H9 (cell line): ENCODE results near the gene RNASE8. TPM values are rescaled to one million over a fixed set of nuclear protein-coding genes. Genes with fewer than 3 reads are reported as not detected.

Experiments used
- DNase-seq: peaks from one replicate; pipeline ENCODE4 v3.0.0-alpha.2; 2017
- H2AFZ ChIP-seq: one replicate; pipeline ENCODE4 v1.6.1; 2013; ENCODE audit warnings: mild to moderate bottlenecking, low read length, control low read depth, moderate library complexity
- H2AK5ac ChIP-seq: 2 replicates; pipeline ENCODE4 v1.6.1; 2013; ENCODE audit warnings: low read length, control low read depth, mixed read lengths; ENCODE audit not compliant: insufficient read length
- H2BK120ac ChIP-seq: one replicate; pipeline ENCODE4 v1.6.1; 2013; ENCODE audit warnings: low read depth, mild to moderate bottlenecking, low read length, control low read depth, inconsistent platforms; ENCODE audit not compliant: poor library complexity, severe bottlenecking
- H2BK12ac ChIP-seq: 2 replicates; pipeline ENCODE4 v1.6.1; 2013; ENCODE audit warnings: low read length, control low read depth, mixed read lengths, low read depth; ENCODE audit not compliant: insufficient read length
- H2BK15ac ChIP-seq: 2 replicates; pipeline ENCODE4 v1.6.1; 2013; ENCODE audit warnings: low read depth, low read length, control low read depth
- H2BK20ac ChIP-seq: one replicate; pipeline ENCODE4 v1.6.1; 2013; ENCODE audit warnings: low read depth, mild to moderate bottlenecking, low read length, control low read depth, inconsistent platforms; ENCODE audit not compliant: poor library complexity, severe bottlenecking
- H2BK5ac ChIP-seq: 2 replicates; pipeline ENCODE4 v1.6.1; 2013; ENCODE audit warnings: low read length, control low read depth, mixed read lengths; ENCODE audit not compliant: insufficient read length
- H3K14ac ChIP-seq: 2 replicates; pipeline ENCODE4 v1.6.1; 2013; ENCODE audit warnings: low read length, control low read depth; ENCODE audit not compliant: insufficient read depth
- H3K18ac ChIP-seq: 2 replicates; pipeline ENCODE4 v1.6.1; 2013; ENCODE audit warnings: low read depth, mild to moderate bottlenecking, mixed read lengths, low read length, control low read depth; ENCODE audit not compliant: insufficient read length
- H3K23ac ChIP-seq: 2 replicates; pipeline ENCODE4 v1.6.1; 2013; ENCODE audit warnings: low read length, control low read depth, mixed read lengths, low read depth; ENCODE audit not compliant: insufficient read length
- H3K23me2 ChIP-seq: 2 replicates; pipeline ENCODE4 v1.6.1; 2013; ENCODE audit warnings: low read depth, mild to moderate bottlenecking, mixed read lengths, low read length, control low read depth; ENCODE audit not compliant: insufficient read length, poor library complexity, severe bottlenecking
- H3K27ac ChIP-seq: 2 replicates; pipeline ENCODE4 v1.5.1; 2013; ENCODE audit warnings: low read length, control low read depth, mixed read lengths, low read depth; ENCODE audit not compliant: insufficient read length
- H3K27me3 ChIP-seq: 2 replicates; pipeline ENCODE4 v1.6.1; 2013; ENCODE audit warnings: low read length, control low read depth, inconsistent platforms; ENCODE audit not compliant: insufficient read depth
- H3K4ac ChIP-seq: 2 replicates; pipeline ENCODE4 v1.6.1; 2013; ENCODE audit warnings: low read depth, mild to moderate bottlenecking, control low read depth, inconsistent platforms, low read length, moderate library complexity
- H3K4me1 ChIP-seq: 2 replicates; pipeline ENCODE4 v1.6.1; 2013; ENCODE audit warnings: low read length, control low read depth, inconsistent platforms; ENCODE audit not compliant: insufficient read depth
- H3K4me2 ChIP-seq: 2 replicates; pipeline ENCODE4 v1.6.1; 2013; ENCODE audit warnings: low read length, control low read depth, mixed read lengths; ENCODE audit not compliant: insufficient read length, insufficient read depth
- H3K56ac ChIP-seq: 2 replicates; pipeline ENCODE4 v1.6.1; 2013; ENCODE audit warnings: low read depth, mild to moderate bottlenecking, mixed read lengths, low read length, control low read depth; ENCODE audit not compliant: insufficient read length
- H3K79me1 ChIP-seq: 2 replicates; pipeline ENCODE4 v1.6.1; 2013; ENCODE audit warnings: low read depth, mild to moderate bottlenecking, moderate library complexity, low read length, control low read depth, inconsistent platforms; ENCODE audit not compliant: insufficient read depth, poor library complexity, severe bottlenecking
- H3K79me2 ChIP-seq: 2 replicates; pipeline ENCODE4 v1.6.1; 2013; ENCODE audit warnings: low read length, control low read depth, inconsistent platforms; ENCODE audit not compliant: insufficient read depth
- H3K9ac ChIP-seq: 2 replicates; pipeline ENCODE4 v1.6.1; 2013; ENCODE audit warnings: low read length, control low read depth, mixed read lengths; ENCODE audit not compliant: insufficient read length; ENCODE audit errors: extremely low read depth
- H3K9me3 ChIP-seq: one replicate; pipeline ENCODE4 v1.6.1; 2013; ENCODE audit warnings: low read depth, low read length, inconsistent platforms; ENCODE audit not compliant: control insufficient read depth
- H3T11ph ChIP-seq: one replicate; pipeline ENCODE4 v1.6.1; 2013; ENCODE audit warnings: mild to moderate bottlenecking, low read length, control low read depth, inconsistent platforms
- H4K20me1 ChIP-seq: one replicate; pipeline ENCODE4 v1.6.1; 2013; ENCODE audit not compliant: control insufficient read depth, insufficient read length, insufficient read depth
- H4K5ac ChIP-seq: 2 replicates; pipeline ENCODE4 v1.6.1; 2013; ENCODE audit warnings: low read depth, mild to moderate bottlenecking, mixed read lengths, low read length, control low read depth; ENCODE audit not compliant: insufficient read length
- H4K8ac ChIP-seq: replicated peaks from 2 replicates; pipeline ENCODE4 v1.6.1; 2013; ENCODE audit warnings: low read length, control low read depth, mixed read lengths, low read depth; ENCODE audit not compliant: insufficient read length
- H4K91ac ChIP-seq: 2 replicates; pipeline ENCODE4 v1.6.1; 2013; ENCODE audit warnings: low read depth, mild to moderate bottlenecking, moderate library complexity, mixed read lengths, low read length, control low read depth; ENCODE audit not compliant: insufficient read length
- H3K27ac Mint-ChIP-seq, 3 experiments: 2 replicates in 2 of 3; 3 replicates in 1 of 3; pipeline ENCODE4 v1.8.0; 2020 to 2021; ENCODE audit warnings: mixed read lengths in 3 of 3, mild to moderate bottlenecking in 1 of 3, moderate library complexity in 1 of 3
- H3K27me3 Mint-ChIP-seq: 2 replicates; pipeline ENCODE4 v1.8.0; 2021; ENCODE audit warnings: low read depth, mild to moderate bottlenecking, moderate library complexity, mixed read lengths
- H3K36me3 Mint-ChIP-seq, 3 experiments: 2 replicates in 2 of 3; 3 replicates in 1 of 3; pipeline ENCODE4 v1.8.0; 2020 to 2021; ENCODE audit warnings: low read depth in 3 of 3, mixed read lengths in 3 of 3; ENCODE audit not compliant: insufficient read depth in 1 of 3
- H3K4me1 Mint-ChIP-seq, 2 experiments: 2 replicates each; pipeline ENCODE4 v1.8.0; 2020; ENCODE audit warnings: mixed read lengths in 2 of 2
- H3K4me3 Mint-ChIP-seq, 2 experiments: 2 replicates in 1 of 2; 3 replicates in 1 of 2; pipeline ENCODE4 v1.8.0; 2020 to 2021; ENCODE audit warnings: mild to moderate bottlenecking in 2 of 2, mixed read lengths in 2 of 2, moderate library complexity in 1 of 2
- H3K9me3 Mint-ChIP-seq, 2 experiments: 2 replicates in 1 of 2; 3 replicates in 1 of 2; pipeline ENCODE4 v1.8.0; 2020; ENCODE audit warnings: mild to moderate bottlenecking in 2 of 2, mixed read lengths in 2 of 2, moderate library complexity in 1 of 2
- CTCF ChIP-seq: fragments of 200-600 bp; sonication (generic); conservative IDR thresholded peaks from 3 replicates; pipeline ENCODE4 v1.8.0; 2021; ENCODE audit warnings: antibody characterized with exemption, mild to moderate bottlenecking
- WGBS: extraction: QIAGEN DNeasy Blood & Tissue Kit; methylation state at CpG from one replicate; pipeline ENCODE4 v1.1.7; 2013; ENCODE audit warnings: missing lambda C conversion rate, low lambda C conversion rate, mixed read lengths; ENCODE audit not compliant: insufficient read length; ENCODE audit errors: extremely low coverage; 5-methylcytosine and 5-hydroxymethylcytosine counted together
- total RNA-seq: library from RNA; stranded (reverse); gene quantifications from 2 replicates; pipeline ENCODE4 v1.2.1, GENCODE V29; 2021

RNASE8 gene
- total RNA-seq, 1 experiment from 2014 or later, result not detected

GRCh38 chr14:21015312-21015711 lies 42.3 kb upstream of the RNASE8 start:
- Histone ChIP-seq H3K4me2 (no peak overlapping the region), H2AFZ (no peak overlapping the region), H2BK20ac (no peak overlapping the region), H3T11ph (no peak overlapping the region), H4K91ac (no peak overlapping the region), H3K56ac (no peak overlapping the region), H3K23ac (no peak overlapping the region), H3K14ac (no peak overlapping the region), H3K9ac (no peak overlapping the region), H3K4ac (no peak overlapping the region), H2BK5ac (no peak overlapping the region), H3K23me2 (no peaks in the 10 kb centered on the region), H4K8ac (no peak overlapping the region), H2BK12ac (no peak overlapping the region), H3K79me1 (no peaks in the 10 kb centered on the region), H3K79me2 (no peaks in the 10 kb centered on the region), H3K27ac (no peak overlapping the region), H3K18ac (no peak overlapping the region), H2AK5ac (no peak overlapping the region), H3K27me3 (no peaks in the 10 kb centered on the region), H4K5ac (no peak overlapping the region), H4K20me1 (no peaks in the 10 kb centered on the region), H2BK120ac (no peak overlapping the region), H3K9me3 (no peaks in the 10 kb centered on the region), H2BK15ac (no peak overlapping the region), H3K4me1 (no peaks in the 10 kb centered on the region; the same call in 1 of the 2 replicates)
- H3K27ac Mint-ChIP-seq, result peak overlapping the region in 1 of 3 experiments; percentile 55; a peak in 1 of 7 replicates
- H3K4me3 Mint-ChIP-seq, result no peak overlapping the region
- no CpG with 5 or more reads among the region's 6 CpGs for WGBS
- peaks cover 2 to 6% (median 2%) of the 10 kb centered on the region in 3 experiments; a peak in 3 of 7 replicates for H3K36me3 Mint-ChIP-seq
- H3K27me3 Mint-ChIP-seq, result peaks cover 9% of the 10 kb centered on the region
- no peak for DNase-seq
- no peaks in the 10 kb centered on the region for H3K9me3 Mint-ChIP-seq
- peaks cover 7 to 12% of the 10 kb centered on the region in 2 experiments for H3K4me1 Mint-ChIP-seq
- TF ChIP-seq CTCF, result no peak
